GM19238 (cell line): ENCODE results near the gene ULBP2.
"Not testable (repeated sequence)": the region's sequence is repeated elsewhere in the genome, so short reads cannot be mapped to it uniquely, and the experiment has no call there.

Experiments used
- DNase-seq: peaks from one replicate; pipeline ENCODE4 v3.0.0; 2011; ENCODE audit warnings: low spot score; ENCODE audit not compliant: insufficient read length

The ULBP2 gene

DNA sequence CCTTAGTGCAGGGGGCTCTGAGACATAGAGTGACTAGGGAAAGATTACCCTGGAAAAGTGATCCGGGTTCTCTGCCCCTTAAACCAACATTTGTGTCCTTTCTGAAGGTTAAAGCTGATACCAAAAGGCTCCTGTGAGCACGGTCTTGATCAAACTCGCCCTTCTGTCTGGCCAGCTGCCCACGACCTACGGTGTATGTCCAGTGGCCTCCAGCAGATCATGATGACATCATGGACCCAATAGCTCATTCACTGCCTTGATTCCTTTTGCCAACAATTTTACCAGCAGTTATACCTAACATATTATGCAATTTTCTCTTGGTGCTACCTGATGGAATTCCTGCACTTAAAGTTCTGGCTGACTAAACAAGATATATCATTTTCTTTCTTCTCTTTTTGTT, 6.8 kb downstream of the ULBP2 start:
- DNase-seq = no peak

DNA sequence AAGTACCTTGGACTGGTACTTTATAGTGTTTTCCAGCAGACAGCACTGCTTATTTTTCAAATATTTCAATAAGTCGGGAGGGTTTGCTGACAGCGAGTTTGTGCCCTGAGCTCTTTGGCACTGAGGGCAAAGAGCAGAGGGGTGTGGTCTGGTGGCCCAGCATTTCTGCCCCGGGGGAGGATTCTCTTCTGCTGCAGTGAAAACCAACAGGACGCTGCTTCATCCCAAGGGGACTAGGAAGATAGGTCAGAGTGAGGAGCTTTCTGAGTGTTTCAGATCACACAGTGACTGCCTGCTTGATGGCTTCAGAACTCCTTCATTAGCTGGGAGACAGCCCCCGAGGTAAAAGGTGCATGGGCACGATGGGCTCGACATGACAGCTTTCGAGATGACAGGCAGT, 8.6 kb downstream of the ULBP2 start:
- no peak for DNase-seq

GRCh38 chr6:149951096-149951495, 9.3 kb downstream of the ULBP2 start:
- no peak for DNase-seq

DNA sequence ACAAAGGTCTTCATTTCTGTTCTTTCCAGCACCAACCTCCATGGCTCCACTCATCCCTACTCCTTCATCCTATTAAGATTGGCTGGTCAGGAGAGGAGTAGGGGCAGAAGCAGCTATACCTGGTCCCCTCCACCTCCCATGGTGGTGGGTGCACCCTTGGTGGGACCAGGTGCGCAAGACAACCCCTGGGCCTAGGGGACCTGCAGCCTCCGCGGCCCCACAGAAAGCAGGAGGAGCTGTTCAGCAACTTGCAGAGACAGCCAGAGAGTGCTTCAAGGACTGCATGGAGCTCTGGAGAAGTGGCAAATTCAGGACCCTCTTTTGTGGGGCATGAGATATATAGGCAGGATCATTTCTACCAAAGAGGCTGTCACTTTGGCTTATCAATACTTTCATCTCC, 9.8 kb downstream of the ULBP2 start:
- no peak for DNase-seq

- not testable (repeated sequence) for DNase-seq
Observed at GRCh38 chr6:149953390-149953789, 11.6 kb downstream of the ULBP2 start.

DNA sequence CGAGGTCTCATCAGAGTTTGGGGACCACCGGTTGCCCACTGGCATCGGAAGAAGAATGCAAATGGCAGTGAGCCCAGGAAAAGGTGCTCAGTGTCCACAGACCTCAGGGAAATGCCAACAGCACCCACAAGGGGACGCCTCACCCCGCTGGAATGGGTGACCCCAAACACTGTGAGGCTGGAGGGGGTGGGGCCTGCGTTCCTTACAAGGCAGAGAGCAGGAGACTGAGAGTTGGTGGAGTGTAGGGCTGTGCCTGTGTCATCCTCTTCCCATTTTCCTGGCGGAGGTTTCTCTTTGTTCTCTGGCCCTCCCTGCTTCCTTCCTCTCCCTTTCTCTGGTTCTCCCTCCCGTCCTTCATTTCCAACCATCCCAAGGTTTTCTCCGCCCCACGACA, 12.1 kb downstream of the ULBP2 start:
- not testable (repeated sequence) for DNase-seq

DNA sequence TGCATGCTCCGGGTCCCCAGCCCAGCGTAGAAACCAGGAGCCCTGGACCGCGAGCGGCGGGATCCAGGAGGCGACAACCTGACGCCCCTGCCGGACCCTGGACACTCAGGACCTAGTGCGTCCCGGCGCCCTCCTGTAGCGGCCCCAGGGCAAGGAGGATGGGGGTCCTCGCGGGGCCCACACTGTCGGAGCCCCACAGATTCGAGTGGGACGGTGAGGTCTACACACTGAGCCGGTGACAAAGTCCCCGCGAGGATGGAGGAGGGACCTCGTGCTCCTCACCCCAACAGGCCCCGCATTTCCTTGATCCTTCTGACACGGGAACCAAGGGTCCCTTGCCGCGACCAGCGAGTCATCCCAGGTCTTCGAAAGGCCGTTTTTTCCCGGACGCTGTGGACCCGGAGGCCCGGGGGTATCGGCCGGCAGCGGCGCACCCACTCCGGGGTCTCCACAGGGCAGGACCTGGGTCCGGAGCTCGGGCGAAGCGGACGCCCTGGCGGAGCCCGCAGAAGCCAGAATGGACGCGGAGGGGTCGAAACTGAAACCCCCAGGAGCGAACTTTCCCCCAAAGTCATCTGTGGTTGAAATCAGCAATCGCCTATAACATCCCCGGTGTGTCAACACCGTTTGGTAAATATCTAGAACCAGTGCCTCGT, 12.6 kb downstream of the ULBP2 start:
- not testable (repeated sequence) for DNase-seq

DNA sequence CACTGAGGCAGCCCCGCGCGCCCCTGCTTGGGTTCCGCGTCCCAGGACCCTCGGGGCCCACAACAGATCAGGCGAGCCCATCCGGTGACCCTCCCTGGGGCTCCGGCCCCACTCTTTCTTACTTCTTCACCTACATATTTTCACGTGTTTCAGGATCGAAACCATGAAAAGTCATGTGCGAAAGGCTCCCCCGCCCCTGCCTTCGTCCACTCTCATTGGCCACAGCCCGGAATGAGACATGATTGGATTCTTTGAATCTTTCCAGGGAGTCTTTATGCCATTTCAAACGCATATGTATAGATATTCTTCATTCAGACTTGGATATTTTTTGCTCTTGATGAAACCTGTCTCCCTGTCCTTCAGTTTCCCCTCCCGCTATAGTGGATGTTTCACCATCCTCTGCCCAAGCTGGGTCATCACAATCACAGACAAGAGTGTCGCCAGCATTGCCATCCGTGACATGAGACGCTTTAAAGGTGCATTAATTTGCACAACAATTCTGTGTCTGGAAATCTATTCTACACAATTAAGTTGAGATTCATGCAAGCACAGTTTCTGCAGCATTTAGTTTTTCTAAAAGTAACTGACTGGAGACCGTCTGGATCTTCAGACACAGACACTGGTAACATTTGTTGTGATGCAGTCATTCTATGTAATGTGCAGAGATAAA, 13.3 kb downstream of the ULBP2 start:
- DNase-seq = not testable (repeated sequence)

DNA sequence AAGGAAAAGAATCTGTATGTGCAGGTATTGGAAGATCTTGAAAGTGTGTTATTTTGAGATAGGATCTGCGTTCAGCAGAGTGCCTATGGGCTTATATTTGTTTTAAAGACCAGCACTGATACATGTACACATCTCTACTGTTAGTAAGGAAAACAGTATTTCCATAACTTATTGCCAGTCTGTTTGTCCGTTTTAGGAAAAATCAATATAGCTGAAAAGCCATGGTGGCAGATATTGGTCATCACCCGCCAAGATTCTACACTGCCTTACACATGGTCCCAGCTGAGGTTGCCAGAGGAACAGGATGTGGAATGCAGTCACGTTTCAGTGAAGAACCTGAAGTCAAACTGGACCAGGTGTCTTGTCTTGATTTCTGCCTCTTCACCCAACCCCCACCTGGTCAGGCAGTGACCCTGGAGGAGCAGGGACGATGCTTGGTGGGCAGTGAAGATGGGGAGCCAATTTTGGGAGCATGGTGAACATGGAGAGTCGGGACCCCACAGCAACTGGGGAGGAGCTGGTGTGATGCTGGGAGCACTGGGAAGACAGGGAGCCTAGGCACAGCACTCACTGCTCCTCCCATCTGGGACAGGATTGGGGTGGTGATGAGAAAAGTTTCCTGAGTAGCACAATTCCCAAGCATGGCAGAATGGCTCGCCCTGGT, 14.0 kb downstream of the ULBP2 start:
- not testable (repeated sequence) for DNase-seq

DNA sequence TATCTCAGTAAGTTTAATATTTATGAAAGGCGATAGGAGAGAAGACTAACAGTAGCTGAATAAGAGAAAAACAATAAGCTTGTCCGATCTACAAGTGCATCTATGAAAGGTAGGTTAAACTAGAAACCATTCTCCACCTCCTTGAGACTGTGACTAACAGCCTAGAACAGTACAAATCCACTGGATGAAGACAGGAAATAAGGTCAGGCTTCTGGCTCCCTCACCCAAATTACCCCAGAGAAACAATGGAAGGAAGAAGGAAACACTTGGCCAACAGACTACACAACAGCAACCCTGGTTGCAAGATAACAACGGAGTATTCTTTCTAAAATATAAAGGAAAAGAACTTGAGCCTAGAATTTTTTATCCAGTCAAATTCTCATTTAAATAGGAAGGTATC, 16.3 kb downstream of the ULBP2 start:
- not testable (repeated sequence) for DNase-seq

DNA sequence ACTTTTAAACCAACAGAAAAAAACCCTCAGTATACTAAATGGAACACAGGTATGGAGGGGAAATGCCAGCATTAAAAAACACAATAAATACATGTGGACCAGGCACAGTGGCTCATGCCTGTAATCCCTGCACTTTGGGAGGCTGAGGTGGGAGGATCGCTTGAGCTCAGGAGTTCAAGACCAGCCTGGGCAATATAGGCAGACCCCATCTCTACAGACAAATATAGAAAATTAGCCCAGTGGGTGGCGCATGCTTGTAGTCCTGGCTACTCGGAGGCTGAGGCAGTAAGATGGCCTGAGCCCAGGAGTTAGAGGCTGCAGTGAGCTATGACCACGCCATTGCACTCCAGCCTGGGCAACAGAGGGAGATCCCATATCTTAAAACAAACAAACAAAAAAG, 18.0 kb downstream of the ULBP2 start:
- DNase-seq = not testable (repeated sequence)

- no peak for DNase-seq
Observed at GRCh38 chr6:149960488-149960887, 18.7 kb downstream of the ULBP2 start.

GRCh38 chr6:149961728-149962425, 20.1 kb downstream of the ULBP2 start:
- no peak for DNase-seq

- no peak for DNase-seq
Observed at GRCh38 chr6:149962461-149963211, 20.8 kb downstream of the ULBP2 start.

GRCh38 chr6:149963212-149963461, 21.3 kb downstream of the ULBP2 start:
- no peak for DNase-seq

- no peak for DNase-seq
Observed at GRCh38 chr6:149963462-149964307, 21.9 kb downstream of the ULBP2 start, which contains the start of gene ULBP1. Gene ULBP1 (plus strand): TSS chr6:149963943. CDS start chr6:149964050, 107 bp downstream.

- DNase-seq = no peak
Observed at GRCh38 chr6:149964308-149965193, 22.7 kb downstream of the ULBP2 start.

DNA sequence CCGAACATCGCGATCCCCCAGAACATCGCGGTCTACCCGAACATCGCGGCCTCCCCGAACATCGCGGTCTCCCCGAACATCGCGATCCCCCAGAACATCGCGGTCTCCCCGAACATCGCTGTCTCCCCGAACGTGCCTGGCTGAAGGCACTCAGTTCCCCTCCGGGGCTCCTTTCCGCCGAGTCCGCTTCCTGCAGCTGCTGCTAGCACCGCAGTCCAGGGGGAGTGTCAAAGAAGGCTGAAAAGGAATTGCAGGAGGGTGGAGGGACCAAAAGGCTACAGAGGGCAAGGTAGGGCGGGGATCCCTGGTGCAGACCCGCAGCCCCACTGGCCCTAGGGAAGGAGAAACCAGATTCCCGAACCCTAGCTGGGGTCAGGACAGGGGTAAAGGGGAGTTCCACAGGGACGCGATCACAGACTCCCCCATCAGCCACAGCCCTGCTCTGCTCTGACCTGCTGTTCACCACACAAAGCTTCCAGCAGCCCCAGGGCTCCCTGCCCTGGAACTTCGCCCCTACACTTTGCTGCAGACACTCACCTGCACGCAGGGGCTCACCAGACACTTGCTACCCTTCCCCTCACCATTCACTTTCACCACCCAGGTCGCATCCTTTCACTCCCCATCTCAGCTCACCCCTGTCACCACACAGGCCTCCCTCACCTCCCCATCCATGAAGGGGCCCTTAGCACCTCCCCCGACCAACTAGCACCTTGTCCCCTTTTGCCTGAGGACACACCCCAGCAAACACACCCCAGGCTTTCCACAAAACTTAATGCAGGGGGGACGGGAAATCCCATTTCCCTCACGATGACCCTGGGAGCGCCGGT, 23.6 kb downstream of the ULBP2 start:
- DNase-seq = no peak

- not testable (repeated sequence) for DNase-seq
Observed at GRCh38 chr6:149966319-149966718, 24.5 kb downstream of the ULBP2 start.
